ENCODE results near the gene TAS2R41. TPM values are rescaled to one million over a fixed set of nuclear protein-coding genes. Genes with fewer than 3 reads are reported as not detected.

Gene TAS2R41
- total RNA-seq, 1 donor, result not detected

- no peak for TF ChIP-seq CTCF (IDR thresholded peaks at IDR 0.05; ENCODE audit: insufficient read depth, low read depth, low read length)
- no peak overlapping the region for H3K4me3 ChIP-seq (ENCODE audit: low read depth, low read length)
- peak; percentile 68 for DNase-seq (ENCODE audit: low read depth)
These were observed 35.0 kb downstream of the TAS2R41 start for GRCh38 chr7:143512488-143513340.

- no peak for TF ChIP-seq CTCF (IDR thresholded peaks at IDR 0.05; ENCODE audit: insufficient read depth, low read depth, low read length)
- DNase-seq (ENCODE audit: low read depth), result peak; percentile 50
These were observed 36.8 kb downstream of the TAS2R41 start for GRCh38 chr7:143514487-143514886.

GRCh38 chr7:143514995-143515735 lies 37.5 kb downstream of the TAS2R41 start:
- peak; percentile 77 for DNase-seq (ENCODE audit: low read depth)
- TF ChIP-seq CTCF (IDR thresholded peaks at IDR 0.05; ENCODE audit: insufficient read depth, low read depth, low read length), result no peak
- H3K4me3 ChIP-seq (ENCODE audit: low read depth, low read length), result no peak overlapping the region

More at GRCh38 chr7:143514487-143514886, 36.8 kb downstream of the TAS2R41 start:
- H3K4me3 ChIP-seq (ENCODE audit: low read depth, low read length), result no peak overlapping the region

- DNase-seq (ENCODE audit: low read depth), result no peak
- no peak overlapping the region for H3K4me3 ChIP-seq (ENCODE audit: low read depth, low read length)
- no peak for TF ChIP-seq CTCF (IDR thresholded peaks at IDR 0.05; ENCODE audit: insufficient read depth, low read depth, low read length)
These were observed 39.3 kb downstream of the TAS2R41 start for GRCh38 chr7:143516981-143517380.

- no peak for TF ChIP-seq CTCF (IDR thresholded peaks at IDR 0.05; ENCODE audit: insufficient read depth, low read depth, low read length)
- no peak overlapping the region for H3K4me3 ChIP-seq (ENCODE audit: low read depth, low read length)
- DNase-seq (ENCODE audit: low read depth), result no peak
These were observed 40.8 kb downstream of the TAS2R41 start for GRCh38 chr7:143518521-143518920.

GRCh38 chr7:143518941-143519340 lies 41.3 kb downstream of the TAS2R41 start:
- H3K4me3 ChIP-seq (ENCODE audit: low read depth, low read length), result no peak overlapping the region
- TF ChIP-seq CTCF (IDR thresholded peaks at IDR 0.05; ENCODE audit: insufficient read depth, low read depth, low read length), result no peak
- no peak for DNase-seq (ENCODE audit: low read depth)
